Measurements from ENCODE around the gene STMND1.

- TF ChIP-seq CTCF (IDR thresholded peaks at IDR 0.05) (no peak), POLR2A (IDR thresholded peaks at IDR 0.05) (no peak), POLR2AphosphoS5 (IDR thresholded peaks at IDR 0.05) (no peak)
These were observed 14.2 kb downstream of the STMND1 start for GRCh38 chr6:17116117-17116440.

Measured in sigmoid colon (tissue), 4 donors.